GM12878 (cell line): ENCODE results near the gene BAK1. TPM values are rescaled to one million over a fixed set of nuclear protein-coding genes. Genes with fewer than 3 reads are reported as not detected.

Experiments
- EZH2 ChIP-seq: IDR thresholded peaks from 2 replicates; pipeline ENCODE4 v1.6.1; 2012; ENCODE audit warnings: low read depth, mild to moderate bottlenecking, control low read depth, inconsistent platforms, low read length, borderline replicate concordance; ENCODE audit not compliant: control insufficient read depth
- KLF5 ChIP-seq: fragments of 450-650 bp; IDR thresholded peaks from 2 replicates; pipeline ENCODE4 v1.6.1; 2014; ENCODE audit warnings: mild to moderate bottlenecking; ENCODE audit not compliant: partially characterized antibody
- MAX ChIP-seq: IDR thresholded peaks from 2 replicates; pipeline ENCODE4 v1.6.1; 2012; ENCODE audit warnings: low read depth, low read length, improper control_type of control experiment
- NR2C2 ChIP-seq: IDR thresholded peaks from 2 replicates; pipeline ENCODE4 v1.6.1; 2011; ENCODE audit warnings: borderline replicate concordance, low read depth; ENCODE audit not compliant: control insufficient read depth, insufficient read length
- SPI1 ChIP-seq: IDR thresholded peaks from 2 replicates; pipeline ENCODE4 v1.6.1; 2011; ENCODE audit warnings: low read depth, mild to moderate bottlenecking, low read length, moderate library complexity, borderline replicate concordance; ENCODE audit not compliant: insufficient read depth
- SRF ChIP-seq, 2 experiments: IDR thresholded peaks; 2 replicates each; pipeline ENCODE4 v1.6.1; 2011; ENCODE audit warnings: low read depth in 2 of 2, low read length in 2 of 2, mild to moderate bottlenecking in 1 of 2, moderate library complexity in 1 of 2
- TCF3 ChIP-seq: IDR thresholded peaks from 2 replicates; pipeline ENCODE4 v1.6.1; 2012; ENCODE audit warnings: low read depth, mild to moderate bottlenecking, low read length, borderline replicate concordance; ENCODE audit not compliant: insufficient read depth
- ZBTB11 ChIP-seq: fragments of 450-650 bp; formaldehyde crosslinking; IDR thresholded peaks from 2 replicates; pipeline ENCODE4 v1.5.0; 2022; ENCODE audit warnings: mild to moderate bottlenecking, missing genetic modification characterization
- polyA plus RNA-seq, 11 experiments: library from polyadenylated mRNA; depleted of rRNA in 4 of 11; unstranded in 6 of 11; stranded (reverse) in 5 of 11; fragments of >200 nt; fragmentation: Nextera tagmentation in 4 of 11; fragmentation: Illumina TruSeq in 1 of 11; extraction: Ambion mirVana in 4 of 11; extraction: Trizol in 1 of 11; gene quantifications; 1 replicate in 1 of 11; 2 replicates in 10 of 11; pipeline versions ENCODE4 v1.2.1 to v1.2.3, GENCODE V29; 2011 to 2016; ENCODE audit warnings: inconsistent platforms in 2 of 11, missing spikeins in 2 of 11, low read depth in 1 of 11
- total RNA-seq, 4 experiments: library from RNA; depleted of rRNA in 3 of 4; stranded (reverse); fragments of >200 nt in 3 of 4; fragmentation: Illumina TruSeq in 1 of 4; extraction: Trizol in 1 of 4; gene quantifications; 2 replicates each; pipeline versions ENCODE4 v1.2.1 to v1.2.3, GENCODE V29; 2013 to 2021

BAK1 gene
- total and polyA plus RNA-seq, 10 of the 15 experiments (the other 5 are each of a cell fraction or from before 2014, with no cell fraction given), result 6.3 to 65.8 (median 29.6) TPM

GRCh38 chr6:33613146-33613794 is 33.2 kb upstream of the BAK1 start (continued):
- TF ChIP-seq ZBTB11 (CRISPR knock-in tag) (no peak), KLF5 (no peak), SRF (IDR thresholded peaks at IDR 0.05; ENCODE audit: low read depth in 2 of 2, low read length in 2 of 2) (no peak), TCF3 (no peak), NR2C2 (no peak), EZH2 (no peak), SPI1 (no peak), MAX (no peak)
- TF ChIP-seq, all 136 proteins: peak for 0
